NCI-H2196 treated with DMSO at 0.1 percent for 48 hours (cell line): Measurements from ENCODE around the gene EMID1.

ENCODE experiments used
- DNase-seq: peaks from one replicate; lab custom pipeline; 2025; ENCODE audit not compliant: unreplicated experiment; lab: John Stamatoyannopoulos, UW

Gene EMID1

GRCh38 chr22:29258407-29259252, 52.9 kb downstream of the EMID1 start:
- DNase-seq, result no peak

GRCh38 chr22:29259253-29259899, 53.7 kb downstream of the EMID1 start:
- no peak for DNase-seq

- no peak for DNase-seq
These were observed 54.4 kb downstream of the EMID1 start for GRCh38 chr22:29260031-29260560.

GRCh38 chr22:29260601-29261315, 55.1 kb downstream of the EMID1 start:
- no peak for DNase-seq

GRCh38 chr22:29263791-29264276, 58.1 kb downstream of the EMID1 start:
- no peak for DNase-seq

- DNase-seq, result no peak
These were observed 59.6 kb downstream of the EMID1 start for GRCh38 chr22:29265305-29265704.

- no peak for DNase-seq
These were observed 60.2 kb downstream of the EMID1 start for GRCh38 chr22:29265929-29266328.

GRCh38 chr22:29266564-29267461, 61.1 kb downstream of the EMID1 start:
- DNase-seq, result no peak

- DNase-seq, result no peak
These were observed 61.8 kb downstream of the EMID1 start for GRCh38 chr22:29267462-29267857.

- DNase-seq, result peak; percentile 44
These were observed 62.3 kb downstream of the EMID1 start, which contains the start of the genes EWSR1 and RHBDD3 for GRCh38 chr22:29267858-29268510. EWSR1 (plus strand) TSS chr22:29268268; CDS start chr22:29268337, 69 bp downstream. RHBDD3 (minus strand) TSS chr22:29267981; CDS start chr22:29265626, 2,355 bp downstream.

- DNase-seq, result no peak
These were observed 63.0 kb downstream of the EMID1 start for GRCh38 chr22:29268511-29269229.

- no peak for DNase-seq
These were observed 63.5 kb downstream of the EMID1 start for GRCh38 chr22:29269230-29269604.

- no peak for DNase-seq
These were observed 64.2 kb downstream of the EMID1 start for GRCh38 chr22:29269731-29270474.

GRCh38 chr22:29270475-29271271, 65.0 kb downstream of the EMID1 start:
- DNase-seq, result no peak

GRCh38 chr22:29272624-29273023, 66.9 kb downstream of the EMID1 start:
- DNase-seq, result no peak

- DNase-seq, result no peak
These were observed 69.5 kb downstream of the EMID1 start for GRCh38 chr22:29275167-29275566.

GRCh38 chr22:29275819-29276565, 70.3 kb downstream of the EMID1 start:
- no peak for DNase-seq
